GM18499 (cell line): ENCODE data around the gene B4GALT5.
"Not testable (repeated sequence)": the region's sequence is repeated elsewhere in the genome, so short reads cannot be mapped to it uniquely, and the experiment has no call there.

ENCODE experiments used
- ATAC-seq: cut with Tn5 transposase; IDR thresholded peaks from one replicate; pipeline ENCODE4 v1.9.1; 2021; ENCODE audit warnings: moderate number of reproducible peaks; ENCODE audit not compliant: insufficient read depth, unreplicated experiment

B4GALT5 gene

GRCh38 chr20:49737260-49737659, 23.6 kb upstream of the B4GALT5 start:
- ATAC-seq = no peak

- no peak for ATAC-seq
Measured at GRCh38 chr20:49729780-49730179, 16.1 kb upstream of the B4GALT5 start.

- ATAC-seq = no peak
Measured at GRCh38 chr20:49727894-49728885, 14.5 kb upstream of the B4GALT5 start.

- ATAC-seq = no peak
Measured at GRCh38 chr20:49727478-49727877, 13.8 kb upstream of the B4GALT5 start.

- ATAC-seq = no peak
Measured at GRCh38 chr20:49725694-49726093, 12.0 kb upstream of the B4GALT5 start.

GRCh38 chr20:49725224-49725606, 11.5 kb upstream of the B4GALT5 start:
- not testable (repeated sequence) for ATAC-seq

DNA sequence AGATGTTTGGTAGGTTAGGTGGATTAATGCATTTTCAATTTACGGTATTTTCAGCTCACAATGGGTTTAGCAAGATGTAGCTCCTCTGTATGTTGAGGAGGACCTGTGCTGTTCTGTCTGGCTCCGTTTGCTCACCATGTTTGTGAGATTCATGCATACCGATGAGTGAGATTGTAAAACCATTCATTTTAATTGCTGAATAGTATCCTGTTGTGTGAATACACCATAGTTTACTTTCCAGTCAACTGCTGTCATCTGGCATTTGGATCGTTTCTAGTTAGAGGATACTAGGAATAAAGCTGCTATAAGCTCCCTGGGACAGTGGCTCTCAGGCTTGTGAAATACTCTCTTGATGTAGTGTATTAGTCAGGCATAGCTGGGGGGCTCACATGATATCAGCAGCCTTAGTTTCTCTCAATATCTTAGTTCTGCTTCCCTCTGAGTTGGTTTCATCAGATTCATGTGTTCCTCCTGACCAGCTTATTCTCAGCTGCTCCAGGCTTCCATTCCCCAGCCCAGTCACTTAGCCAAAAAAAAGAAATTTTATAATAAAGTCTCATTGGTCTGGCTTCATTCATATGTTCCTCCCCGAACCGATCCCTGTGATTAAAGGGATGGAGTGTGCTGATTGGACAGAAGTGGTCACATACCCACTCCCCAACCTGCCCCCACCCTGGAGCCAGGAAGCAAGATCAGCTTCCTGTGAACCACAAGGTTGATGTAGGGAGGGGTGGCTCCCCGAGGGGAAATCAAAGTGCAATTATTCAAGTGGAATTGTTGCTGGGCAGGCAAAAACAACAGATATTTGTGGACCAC, 10.9 kb upstream of the B4GALT5 start:
- no peak for ATAC-seq

DNA sequence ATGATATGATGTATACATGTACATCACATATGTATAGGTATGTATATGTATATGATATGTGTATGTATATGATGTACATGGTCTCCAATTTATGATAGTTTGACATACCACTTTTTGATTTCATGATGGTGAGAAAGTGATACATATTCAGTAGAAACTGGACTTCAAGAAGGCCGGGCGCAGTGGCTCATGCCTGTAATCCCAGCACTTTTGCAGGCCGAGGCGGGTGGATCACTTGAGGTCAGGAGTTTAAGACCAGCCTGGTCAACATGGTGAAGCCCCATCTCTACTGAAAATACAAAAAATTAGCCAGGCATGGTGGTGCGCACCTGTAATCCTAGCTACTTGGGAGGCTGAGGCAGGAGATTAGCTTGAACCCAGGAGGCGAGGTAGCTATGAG, 10.1 kb upstream of the B4GALT5 start:
- not testable (repeated sequence) for ATAC-seq

DNA sequence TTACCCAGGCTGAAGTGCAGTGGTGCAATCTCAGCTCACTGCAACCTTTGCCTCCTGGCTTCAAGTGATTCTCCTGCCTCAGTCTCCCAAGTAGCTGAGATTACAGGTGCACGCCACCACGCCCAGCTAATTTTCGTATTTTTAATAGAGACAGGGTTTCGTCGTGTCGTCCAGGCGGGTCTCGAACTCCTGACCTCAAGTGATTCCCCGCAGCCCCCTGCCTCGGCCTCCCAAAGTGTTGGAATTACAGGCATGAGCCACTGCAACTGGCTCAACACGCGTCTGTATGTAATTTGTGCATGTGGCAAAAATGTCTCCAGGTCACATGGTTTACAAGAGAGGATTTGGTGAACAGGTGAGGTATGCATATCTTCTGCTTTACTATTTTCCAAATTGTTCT, 7.6 kb upstream of the B4GALT5 start:
- not testable (repeated sequence) for ATAC-seq

- no peak for ATAC-seq
Measured at GRCh38 chr20:49715466-49715865, 1.8 kb upstream of the B4GALT5 start.

DNA sequence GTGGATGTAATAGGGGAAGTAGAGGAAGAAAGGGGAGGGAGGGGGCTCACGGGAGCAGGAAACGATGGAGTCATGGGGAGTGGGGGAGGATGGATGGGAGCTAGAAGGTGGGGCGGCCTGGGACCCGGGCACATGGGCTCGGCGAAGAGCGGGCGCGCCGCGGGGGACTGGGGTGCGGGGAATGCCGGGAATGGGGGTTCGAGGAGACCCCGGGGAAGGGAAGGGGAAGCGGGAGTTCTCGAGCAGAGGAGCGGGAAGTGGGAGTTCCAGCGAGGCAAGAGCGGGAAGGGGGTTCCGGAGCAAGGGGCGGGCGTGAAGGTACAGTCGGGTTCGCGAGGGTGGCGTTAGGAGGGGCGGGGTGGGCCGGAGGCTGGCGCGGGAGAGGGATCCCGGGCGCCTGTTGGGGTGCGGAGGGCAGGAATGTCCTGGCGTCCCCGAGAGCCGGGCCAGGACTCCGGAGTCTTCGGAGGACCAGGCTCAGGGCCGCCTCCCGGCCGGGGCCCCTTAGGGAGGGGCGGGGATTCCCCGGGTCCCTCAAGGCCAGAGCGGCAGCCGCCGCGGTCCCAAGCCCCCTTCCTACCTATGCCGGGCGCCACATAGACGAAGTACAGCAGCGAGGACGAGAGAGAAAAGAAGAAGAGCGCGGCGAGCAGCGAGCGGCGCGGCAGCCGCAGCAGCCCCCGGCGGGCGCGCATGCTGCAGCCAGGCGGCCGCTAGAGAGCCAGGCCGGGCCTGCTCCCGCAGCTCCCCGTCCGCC, 504 bp downstream of the B4GALT5 start:
- ATAC-seq = no peak

DNA sequence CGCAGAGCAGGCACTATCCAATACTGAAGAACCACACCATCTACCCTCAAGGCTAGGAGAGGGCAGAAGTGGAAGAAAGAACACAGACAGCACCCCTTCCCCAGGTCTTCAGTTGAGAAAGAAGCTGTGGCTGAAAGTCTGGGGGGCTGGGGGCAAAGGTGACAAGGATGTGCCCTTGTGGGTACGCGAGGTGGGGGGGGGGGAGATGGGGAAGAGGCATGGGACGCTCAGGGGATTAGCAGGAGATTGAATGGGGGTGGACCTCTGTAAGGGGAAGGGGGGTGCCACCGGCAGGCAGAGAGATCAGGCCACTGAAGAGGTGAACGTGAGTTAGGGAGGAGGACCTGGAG, 1.1 kb downstream of the B4GALT5 start:
- ATAC-seq = no peak

DNA sequence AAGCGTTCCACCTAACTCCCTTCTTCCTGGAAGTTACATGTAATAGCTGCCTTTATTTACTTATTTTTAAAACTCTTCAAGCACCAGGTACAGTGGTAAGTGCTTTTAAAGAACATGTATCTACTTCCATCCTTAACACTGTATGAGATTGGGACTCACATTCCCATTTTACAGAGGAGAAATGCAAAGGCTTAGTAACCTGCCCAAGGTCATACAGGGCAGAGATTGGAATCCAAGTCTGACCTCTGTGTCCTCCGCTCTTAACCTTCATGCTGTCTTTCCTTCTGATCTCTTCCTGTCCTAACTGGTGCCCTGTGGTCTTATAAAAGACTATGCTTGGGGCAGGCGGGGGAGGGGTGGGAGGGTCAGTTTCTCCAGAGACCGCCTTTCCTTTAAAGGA, 1.6 kb downstream of the B4GALT5 start:
- ATAC-seq = no peak

GRCh38 chr20:49711667-49711987, 2.1 kb downstream of the B4GALT5 start:
- ATAC-seq = no peak

- no peak for ATAC-seq
Measured at GRCh38 chr20:49710971-49711666, 2.6 kb downstream of the B4GALT5 start.

- ATAC-seq = no peak
Measured at GRCh38 chr20:49707118-49707517, 6.6 kb downstream of the B4GALT5 start.

- no peak for ATAC-seq
Measured at GRCh38 chr20:49706630-49707091, 7.0 kb downstream of the B4GALT5 start.

DNA sequence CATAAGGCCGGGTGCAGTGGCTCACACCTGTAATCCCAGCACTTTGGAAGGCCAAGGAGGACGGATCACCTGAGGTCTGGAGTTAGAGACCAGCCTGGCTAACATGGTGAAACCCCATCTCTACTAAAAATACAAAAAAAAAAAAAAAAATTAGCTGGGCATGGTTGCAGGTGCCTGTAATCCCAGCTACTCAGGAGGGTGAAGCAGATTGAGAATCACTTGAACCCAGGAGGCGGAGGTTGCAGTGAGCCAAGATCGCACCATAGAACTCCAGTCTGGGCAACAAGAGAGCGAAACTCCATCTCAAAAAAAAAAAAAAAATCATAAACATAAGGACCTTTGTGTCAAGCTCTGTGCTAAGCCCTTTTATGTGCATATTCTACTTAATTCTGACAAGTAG, 7.8 kb downstream of the B4GALT5 start:
- not testable (repeated sequence) for ATAC-seq

DNA sequence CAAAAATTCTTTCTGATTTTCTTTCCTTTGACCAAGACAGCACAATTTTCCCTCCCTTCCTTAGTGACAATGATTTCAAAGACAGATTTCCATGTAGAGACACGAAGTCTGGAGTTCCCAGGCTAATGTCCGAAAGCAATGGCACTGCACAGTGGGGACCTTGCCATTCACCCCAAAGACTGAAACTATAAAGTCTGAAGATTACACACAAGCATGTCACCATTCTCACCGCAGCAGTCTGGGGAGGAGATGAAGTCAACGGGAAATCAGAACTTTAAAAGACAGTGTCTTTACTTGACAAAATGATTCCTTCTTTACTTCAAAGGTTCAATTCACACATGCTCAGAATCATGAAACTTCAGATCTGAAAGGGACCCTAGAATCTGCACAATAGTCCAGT, 8.3 kb downstream of the B4GALT5 start:
- no peak for ATAC-seq

DNA sequence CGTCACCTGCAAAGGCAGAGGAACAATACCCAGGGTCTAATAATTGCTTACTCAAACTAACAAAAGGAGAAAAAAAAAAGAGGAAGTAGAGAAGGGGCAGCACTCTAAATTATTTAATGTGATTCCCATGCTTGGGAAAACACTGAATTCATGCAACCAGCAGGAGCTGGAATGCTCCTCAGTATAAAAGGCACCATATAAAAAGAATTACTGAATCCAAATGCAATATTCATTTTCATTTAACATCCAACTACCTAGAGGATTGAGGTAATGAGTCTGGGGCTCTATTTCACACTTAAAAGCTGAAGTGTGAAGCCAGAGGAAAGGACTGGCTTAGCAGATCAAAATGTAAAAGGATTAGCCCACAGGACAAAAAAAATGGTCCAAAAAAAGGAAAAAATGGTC, 8.7 kb downstream of the B4GALT5 start:
- no peak for ATAC-seq
